Measurements from ENCODE around the gene ADGRG6.
"Not testable (repeated sequence)": the region's sequence is repeated elsewhere in the genome, so short reads cannot be mapped to it uniquely, and the experiment has no call there.

ADGRG6 gene

GRCh38 chr6:142454196-142454595 lies 152.4 kb downstream of the ADGRG6 start:
- DNase-seq = not testable (repeated sequence)

- not testable (repeated sequence) for DNase-seq
Observed at GRCh38 chr6:142454848-142455247, 153.0 kb downstream of the ADGRG6 start.

- DNase-seq = no peak
Observed at GRCh38 chr6:142455957-142456589, 154.3 kb downstream of the ADGRG6 start.

GRCh38 chr6:142457638-142458406 lies 156.0 kb downstream of the ADGRG6 start:
- no peak for DNase-seq

- no peak for DNase-seq
Observed at GRCh38 chr6:142458836-142459235, 157.0 kb downstream of the ADGRG6 start.

GRCh38 chr6:142459271-142459670 lies 157.5 kb downstream of the ADGRG6 start:
- no peak for DNase-seq

- DNase-seq = no peak
Observed at GRCh38 chr6:142462260-142462659, 160.5 kb downstream of the ADGRG6 start.

GRCh38 chr6:142463988-142464387 lies 162.2 kb downstream of the ADGRG6 start:
- DNase-seq = no peak

- no peak for DNase-seq
Observed at GRCh38 chr6:142469220-142469619, 167.4 kb downstream of the ADGRG6 start.

- no peak for DNase-seq
Observed at GRCh38 chr6:142470421-142470820, 168.6 kb downstream of the ADGRG6 start.

GRCh38 chr6:142474531-142475289 lies 172.9 kb downstream of the ADGRG6 start:
- peak; percentile 67 for DNase-seq

GRCh38 chr6:142476452-142476851 lies 174.6 kb downstream of the ADGRG6 start:
- DNase-seq = no peak

GRCh38 chr6:142478117-142478516 lies 176.3 kb downstream of the ADGRG6 start:
- no peak for DNase-seq

GRCh38 chr6:142481466-142481865 lies 179.7 kb downstream of the ADGRG6 start:
- no peak for DNase-seq

- DNase-seq = no peak
Observed at GRCh38 chr6:142482249-142482648, 180.4 kb downstream of the ADGRG6 start.

GRCh38 chr6:142482974-142483373 lies 181.2 kb downstream of the ADGRG6 start:
- DNase-seq = no peak

- no peak for DNase-seq
Observed at GRCh38 chr6:142485256-142485655, 183.4 kb downstream of the ADGRG6 start.

GRCh38 chr6:142489722-142490610 lies 188.2 kb downstream of the ADGRG6 start:
- DNase-seq = no peak

Data from NCI-H526 treated with DMSO at 0.1 percent for 48 hours (cell line).